GM19328 (cell line): ENCODE results near the gene TMEM165.
A peak's percentile ranks its signal among the peaks of the same experiment; 100 is the strongest.

Experiments used
- ATAC-seq: cut with Tn5 transposase; IDR thresholded peaks from one replicate; pipeline ENCODE4 v1.9.1; 2021; ENCODE audit warnings: mild to moderate bottlenecking, moderate library complexity; ENCODE audit not compliant: unreplicated experiment

TMEM165 gene

DNA sequence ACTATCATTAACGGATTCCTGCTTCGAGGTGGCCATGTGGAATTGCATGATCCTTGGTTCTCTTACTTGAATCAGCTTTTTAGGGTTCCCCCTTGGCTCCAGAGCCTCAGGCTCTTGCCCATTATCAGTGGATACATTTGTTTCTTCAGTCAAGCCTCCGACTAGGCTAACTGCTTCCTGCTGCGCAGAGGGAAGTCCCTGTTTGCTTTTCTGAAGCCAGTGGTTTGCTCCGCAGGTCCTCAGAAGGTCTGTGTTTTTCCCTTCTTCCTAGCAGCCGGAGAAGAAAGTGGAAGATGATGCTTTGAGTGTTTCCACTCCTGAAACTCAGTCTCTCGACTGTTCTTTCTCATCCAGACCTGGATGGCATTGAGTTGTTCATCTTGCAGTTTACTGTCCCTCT, 29.1 kb upstream of the TMEM165 start:
- ATAC-seq, result no peak

GRCh38 chr4:55367084-55367722, 28.6 kb upstream of the TMEM165 start:
- ATAC-seq, result no peak

GRCh38 chr4:55369968-55370367, 25.8 kb upstream of the TMEM165 start:
- no peak for ATAC-seq

- ATAC-seq, result no peak
Measured at GRCh38 chr4:55372259-55372658, 23.5 kb upstream of the TMEM165 start.

DNA sequence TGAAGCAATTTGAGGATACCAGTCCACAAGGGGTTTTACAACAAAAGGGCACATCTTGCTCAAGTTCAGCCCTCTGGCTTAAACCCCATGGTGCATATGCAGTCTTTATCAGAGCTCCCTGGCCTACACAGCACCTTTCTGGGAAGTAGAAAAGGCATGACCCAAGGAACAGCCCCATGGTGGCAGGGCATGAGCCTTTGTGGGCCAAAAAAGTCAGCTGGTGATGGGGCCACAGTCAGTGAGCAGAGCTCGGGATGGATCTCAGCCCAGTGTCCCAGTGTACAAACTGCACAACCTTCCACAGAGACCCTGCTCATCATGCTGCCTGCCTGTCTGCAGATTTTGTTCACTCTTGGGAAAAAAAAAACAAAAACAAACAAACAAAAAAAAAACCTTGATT, 22.3 kb upstream of the TMEM165 start:
- ATAC-seq, result no peak

DNA sequence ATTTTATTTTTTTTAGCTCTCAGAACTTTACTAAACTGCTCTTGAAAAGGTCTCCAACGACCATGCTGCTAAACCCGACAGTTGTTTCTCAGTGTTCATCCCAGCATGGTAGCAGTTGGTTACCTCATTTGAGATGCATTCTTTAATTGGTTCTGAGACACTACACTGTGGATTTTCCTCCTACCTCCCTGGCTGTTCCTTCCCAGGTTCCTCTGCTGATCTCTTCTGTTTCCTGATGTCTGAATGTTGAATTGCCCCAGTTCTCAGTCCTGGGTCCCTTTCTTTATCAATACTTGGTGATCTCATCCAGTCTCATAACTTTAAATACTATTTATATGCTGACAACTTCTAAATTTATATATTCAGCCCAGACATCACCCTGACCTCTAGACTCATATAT, 19.1 kb upstream of the TMEM165 start:
- ATAC-seq, result no peak

DNA sequence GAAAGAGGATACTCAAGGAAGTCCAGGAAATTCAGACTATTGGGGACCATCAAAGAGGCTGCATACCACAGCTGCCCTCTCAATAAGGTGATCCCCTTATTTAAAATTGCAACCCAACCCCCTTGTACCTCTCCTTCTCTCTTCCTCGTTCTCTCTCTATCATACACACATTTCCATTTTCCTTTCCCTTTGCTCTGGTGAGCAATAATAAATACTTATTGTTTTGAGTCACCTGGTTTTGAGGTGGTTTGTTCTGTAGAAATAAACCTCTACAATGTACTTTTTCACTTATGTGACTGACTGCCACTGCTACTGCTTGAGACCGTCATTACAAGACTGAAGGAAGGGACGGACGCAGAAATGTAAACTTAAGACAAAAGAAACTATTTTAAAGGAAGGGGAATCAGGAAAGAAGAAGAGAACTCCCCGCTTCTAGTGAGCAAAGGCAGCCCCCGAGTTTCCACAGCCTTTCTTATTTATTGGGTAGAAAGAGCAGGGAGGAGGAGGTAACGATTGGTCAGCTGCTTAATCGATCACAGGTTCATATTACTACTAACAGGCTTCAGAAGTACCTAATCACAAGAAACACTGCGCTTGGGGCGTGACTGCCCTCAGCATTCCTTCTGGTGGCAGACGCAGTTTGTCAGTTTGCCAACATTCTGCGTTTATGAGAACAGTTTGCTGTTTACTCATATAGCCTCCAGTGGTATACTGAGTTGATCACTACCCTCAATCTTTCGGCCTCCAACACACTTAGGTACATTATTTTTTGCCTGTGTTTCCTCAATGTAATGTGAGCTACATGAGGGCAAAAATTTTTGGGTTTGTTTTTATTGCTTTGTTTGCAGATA, 16.9 kb upstream of the TMEM165 start:
- ATAC-seq, result no peak

DNA sequence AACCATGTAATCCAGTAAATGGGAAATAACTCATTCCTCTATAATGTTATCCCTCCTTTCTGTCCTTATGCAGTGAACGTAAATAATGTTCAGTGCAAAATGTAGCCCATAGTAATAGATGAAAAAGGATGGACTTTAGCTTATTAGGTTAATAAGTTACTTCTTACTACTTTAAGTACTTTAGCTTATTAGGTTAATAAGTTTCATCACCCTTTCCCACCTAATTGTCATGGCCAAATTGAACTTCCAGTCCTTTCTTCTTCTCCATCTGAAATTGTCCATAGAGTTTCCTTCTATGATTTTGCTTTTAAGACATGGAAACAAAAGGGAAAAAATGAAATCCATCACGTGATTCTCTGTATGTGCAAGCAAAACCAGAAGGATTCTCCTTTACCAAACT, 15.2 kb upstream of the TMEM165 start:
- no peak for ATAC-seq

DNA sequence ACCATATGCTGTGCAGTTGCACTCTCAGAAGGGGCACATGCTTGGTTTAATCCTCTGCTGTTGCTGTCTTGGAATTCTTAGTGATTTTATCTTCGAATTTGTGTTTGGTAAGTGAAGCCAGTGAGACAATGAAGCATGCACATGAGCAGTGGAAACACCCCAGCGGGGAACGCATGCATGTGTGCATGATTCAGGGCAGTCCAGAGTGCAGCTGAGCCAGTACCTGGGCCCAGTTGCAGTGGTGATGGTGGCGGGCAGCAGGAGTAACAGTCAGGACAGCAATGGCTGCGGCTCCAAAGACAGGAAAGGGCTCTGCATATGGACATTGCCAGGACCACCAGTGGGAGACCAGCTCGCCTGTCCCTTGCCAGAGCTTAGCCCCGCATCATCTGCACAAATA, 14.3 kb upstream of the TMEM165 start:
- no peak for ATAC-seq

DNA sequence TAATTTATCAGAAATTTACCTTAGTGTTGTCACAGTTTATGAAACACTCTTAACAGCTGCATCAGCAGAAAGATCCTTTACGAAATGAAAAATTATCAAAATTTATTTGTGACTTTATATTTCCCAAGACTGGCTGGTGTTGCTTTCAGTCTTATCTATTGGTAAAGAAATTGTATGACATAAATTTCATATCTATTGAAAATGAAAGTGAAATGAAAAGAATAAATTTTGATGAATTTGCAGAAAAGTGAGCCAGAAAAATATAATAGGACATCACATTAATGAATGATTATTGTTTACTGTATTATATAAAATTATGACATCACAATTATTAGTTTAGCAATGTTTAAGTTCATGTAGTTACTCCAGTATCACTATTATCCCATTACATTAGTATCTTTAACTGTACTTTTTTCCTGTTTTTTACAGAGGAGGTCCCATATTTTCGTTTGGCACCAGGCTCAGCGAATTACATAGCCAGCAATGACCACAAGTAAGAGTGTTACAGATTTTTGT, 13.2 kb upstream of the TMEM165 start:
- ATAC-seq, result no peak

DNA sequence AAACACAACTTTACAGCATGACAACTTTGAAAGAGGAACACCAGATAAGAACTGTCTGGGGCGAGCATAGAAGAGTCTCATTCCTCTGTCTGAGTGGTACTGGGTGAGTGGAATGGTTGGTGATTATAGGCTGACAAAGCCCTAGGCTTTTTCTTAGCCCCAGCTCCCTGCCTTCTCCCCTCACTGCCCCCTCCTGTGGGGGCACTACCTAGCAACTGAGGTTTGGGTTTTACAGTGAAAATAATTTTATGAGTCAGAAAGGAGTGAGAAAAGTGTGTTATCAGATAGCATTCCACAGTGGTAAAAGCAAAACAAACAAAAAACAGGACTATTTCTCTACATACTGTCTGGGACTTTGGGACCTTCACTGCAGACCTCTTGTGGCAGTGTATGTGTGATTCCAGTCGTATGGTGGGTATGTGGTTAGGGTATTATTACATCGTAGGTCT, 10.5 kb upstream of the TMEM165 start:
- no peak for ATAC-seq

GRCh38 chr4:55386073-55386472, 9.7 kb upstream of the TMEM165 start:
- ATAC-seq, result peak; percentile 94

GRCh38 chr4:55386840-55387239, 8.9 kb upstream of the TMEM165 start:
- no peak for ATAC-seq

DNA sequence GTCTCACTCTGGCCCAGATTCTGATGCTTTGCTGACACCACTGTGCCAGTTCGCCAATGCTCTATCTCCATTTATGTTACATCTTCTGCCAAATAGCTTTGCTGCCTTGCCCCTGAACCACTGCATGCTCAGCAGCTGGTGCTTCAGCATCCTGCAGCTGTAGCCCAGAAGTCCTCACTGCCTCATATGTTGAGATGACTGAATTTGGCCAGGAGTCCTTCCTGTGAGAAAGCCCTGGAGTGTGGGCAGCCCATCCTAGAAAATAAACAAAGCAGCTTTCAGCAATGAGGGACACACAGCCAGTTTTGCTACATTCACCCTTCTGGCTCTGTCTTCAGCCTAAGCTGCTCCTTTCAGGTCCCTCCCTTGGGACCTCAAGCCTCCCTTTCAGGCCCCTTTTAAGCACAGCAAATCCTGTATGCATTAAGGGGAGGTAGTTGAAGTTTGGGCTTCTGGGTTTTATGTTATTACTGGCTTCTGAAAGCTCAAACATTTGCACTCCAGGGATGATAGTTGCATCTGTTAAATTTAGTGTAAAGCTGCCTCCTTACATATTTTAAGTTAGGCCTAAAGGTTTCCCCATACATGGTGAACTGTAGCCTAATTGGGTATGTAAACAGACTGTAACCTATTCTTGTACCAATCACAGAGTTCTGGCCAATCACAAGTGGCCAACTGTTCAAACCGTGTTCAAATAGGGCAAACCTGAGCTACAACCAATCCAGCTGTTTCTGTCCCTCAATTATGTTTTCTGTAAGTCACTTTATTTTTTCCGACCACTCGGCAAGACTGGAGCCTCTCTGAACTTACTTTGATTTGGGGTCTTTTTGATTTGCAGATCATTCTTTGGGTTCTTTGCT, 2.1 kb upstream of the TMEM165 start:
- no peak for ATAC-seq

- no peak for ATAC-seq
Measured at GRCh38 chr4:55395218-55395528, 584 bp upstream of the TMEM165 start.

DNA sequence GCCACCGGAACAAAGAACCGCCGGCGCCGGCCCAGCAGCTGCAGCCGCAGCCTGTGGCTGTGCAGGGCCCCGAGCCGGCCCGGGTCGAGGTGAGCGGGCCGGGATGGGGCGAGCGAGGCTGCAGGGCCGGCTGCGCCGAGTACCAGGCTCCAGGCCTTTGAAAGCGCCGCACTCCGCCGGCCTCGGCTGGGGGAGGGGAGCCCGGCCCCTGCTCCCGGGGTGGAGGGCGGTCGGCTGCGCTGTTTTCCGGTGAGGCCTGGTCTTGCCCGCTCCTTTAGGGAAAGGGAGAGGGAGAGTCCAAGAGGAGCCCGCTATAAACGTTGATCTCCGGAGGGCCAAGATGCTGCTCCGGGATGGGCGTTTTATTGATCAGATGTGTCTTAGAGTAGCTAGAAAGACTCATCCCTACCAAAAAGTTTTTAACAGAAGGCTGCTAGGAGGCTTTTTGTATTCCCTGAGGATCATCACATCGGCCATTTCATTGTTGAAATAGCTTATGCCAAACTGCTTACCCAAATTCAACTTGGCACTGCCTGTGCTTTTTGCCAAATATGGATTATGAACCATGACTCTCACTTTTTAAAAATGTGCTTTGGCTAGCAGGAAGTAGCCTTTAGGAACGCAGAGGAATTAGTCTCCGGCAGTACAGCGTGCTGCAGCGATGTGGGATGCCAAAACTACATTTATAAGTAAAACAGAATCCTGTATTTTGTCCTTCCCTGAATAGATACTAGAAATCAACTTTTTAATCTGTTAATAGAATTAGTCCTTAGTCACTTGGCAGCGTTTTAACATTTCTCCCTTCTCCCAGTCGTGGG, 760 bp downstream of the TMEM165 start:
- peak; percentile 20 for ATAC-seq

- ATAC-seq, result no peak
Measured at GRCh38 chr4:55397126-55397436, 1.3 kb downstream of the TMEM165 start.

GRCh38 chr4:55397520-55398321, 2.0 kb downstream of the TMEM165 start:
- ATAC-seq, result no peak

- no peak for ATAC-seq
Measured at GRCh38 chr4:55398461-55398860, 2.7 kb downstream of the TMEM165 start.

DNA sequence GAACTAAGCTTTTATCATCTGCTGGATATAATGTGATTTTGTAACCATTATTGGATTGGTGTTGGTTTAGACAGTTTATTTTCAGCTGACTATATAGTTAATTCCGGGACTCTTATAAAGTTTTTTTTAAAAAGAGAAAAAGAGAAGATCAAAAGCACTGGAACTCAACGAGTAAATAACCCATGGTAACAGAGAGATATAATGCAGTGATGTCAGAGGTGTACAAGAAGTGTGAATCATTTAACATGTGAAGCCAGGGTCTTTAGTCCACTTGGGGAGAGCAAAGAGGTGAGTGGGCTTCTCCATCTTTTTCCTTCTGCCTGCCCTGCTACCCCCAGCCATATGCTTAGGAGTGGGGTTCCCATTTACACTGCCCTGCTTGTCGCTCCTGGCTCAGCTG, 3.2 kb downstream of the TMEM165 start:
- ATAC-seq, result no peak
